Activated T-helper 2 cell treated with anti-CD3 and anti-CD28 coated beads, Interferon-gamma antibody, Interleukin-2, Interleukin-4, amounts not matched to agents 10 μg/mL and 5 μg/mL and 100 μg/mL, durations not matched to agents 14 hours and 24 hours and 36 hours (primary cell): Measurements from ENCODE around the gene MEMO1. TPM values are rescaled to one million over a fixed set of nuclear protein-coding genes. Genes with fewer than 3 reads are reported as not detected.
"Not testable (repeated sequence)": the region's sequence is repeated elsewhere in the genome, so short reads cannot be mapped to it uniquely, and the experiment has no call there.

ENCODE experiments used
- DNase-seq: peaks from one replicate; pipeline ENCODE4 v3.0.0; 2021; ENCODE audit warnings: low spot score
- H3K27ac Mint-ChIP-seq: one replicate; pipeline ENCODE4 v1.8.0; 2021; ENCODE audit warnings: mixed read lengths
- H3K27me3 Mint-ChIP-seq: one replicate; pipeline ENCODE4 v1.8.0; 2021; ENCODE audit warnings: low read depth, mixed read lengths
- H3K36me3 Mint-ChIP-seq: one replicate; pipeline ENCODE4 v1.8.0; 2021; ENCODE audit warnings: low read depth, mixed read lengths
- H3K4me1 Mint-ChIP-seq: one replicate; pipeline ENCODE4 v1.8.0; 2021; ENCODE audit warnings: low read depth, mixed read lengths
- H3K4me3 Mint-ChIP-seq: one replicate; pipeline ENCODE4 v1.8.0; 2021; ENCODE audit warnings: low read depth, mild to moderate bottlenecking, moderate library complexity, mixed read lengths
- H3K9me3 Mint-ChIP-seq: one replicate; pipeline ENCODE4 v1.8.0; 2021; ENCODE audit warnings: mixed read lengths
- intact Hi-C: fragments of 100-400 bp; cut with micrococcal nuclease; formaldehyde crosslinking; loops from one replicate; pipeline ENCODE4 v1.15.1; 2023
- total RNA-seq: library from RNA; stranded (reverse); gene quantifications from 2 replicates; pipeline ENCODE4 v1.2.3, GENCODE V29; 2022

Gene MEMO1
- total RNA-seq, 1 donor from 2014 or later = 63.7 TPM

DNA sequence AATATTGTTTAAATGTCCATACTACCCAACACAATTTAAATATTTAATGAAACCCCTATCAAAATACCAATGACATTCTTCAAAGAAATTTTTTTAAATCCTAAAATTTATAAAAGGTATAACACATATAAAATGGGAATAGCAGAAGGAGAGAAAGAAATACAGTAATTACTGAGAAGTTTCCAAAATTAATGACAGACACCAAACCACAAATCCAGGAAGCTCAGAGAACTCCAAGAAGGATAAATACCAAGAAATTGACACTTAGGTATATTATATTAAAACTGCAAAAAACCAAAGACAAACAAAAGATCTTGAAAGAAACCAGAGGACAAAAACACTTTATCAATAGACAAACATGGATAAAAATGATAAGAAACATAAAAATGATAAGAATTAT is 101.1 kb downstream of the MEMO1 start:
- Mint-ChIP-seq H3K4me3 (no peak overlapping the region), H3K9me3 (peaks cover 3% of the 10 kb centered on the region), H3K36me3 (peaks cover 49% of the 10 kb centered on the region), H3K27me3 (no peaks in the 10 kb centered on the region), H3K4me1 (peaks cover 14% of the 10 kb centered on the region), H3K27ac (no peak overlapping the region)
- DNase-seq = no peak
- intact Hi-C loops = no loop called here

DNA sequence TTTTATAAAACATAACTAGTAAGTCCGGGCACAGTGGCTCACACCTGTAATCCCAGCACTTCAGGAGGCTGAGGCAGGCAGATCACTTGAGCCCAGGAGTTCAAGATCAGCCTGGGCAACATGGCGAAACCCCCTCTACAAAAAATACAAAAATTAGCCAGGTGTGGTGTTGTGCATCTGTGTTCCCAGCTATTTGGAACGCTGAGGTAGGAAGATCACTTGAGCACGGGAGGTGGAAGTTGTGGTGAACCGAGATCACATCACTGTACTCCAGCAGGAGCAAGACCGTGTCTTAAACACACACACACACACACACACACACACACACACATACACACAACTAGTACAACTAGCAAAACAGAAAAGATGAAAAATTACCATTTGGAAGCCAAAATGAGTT is 103.3 kb downstream of the MEMO1 start:
- intact Hi-C loops, H3K27me3 Mint-ChIP-seq, H3K4me3 Mint-ChIP-seq, H3K9me3 Mint-ChIP-seq, DNase-seq, H3K27ac Mint-ChIP-seq: not testable (repeated sequence)
- peaks cover 20% of the 10 kb centered on the region for H3K4me1 Mint-ChIP-seq
- H3K36me3 Mint-ChIP-seq = peaks cover 52% of the 10 kb centered on the region

DNA sequence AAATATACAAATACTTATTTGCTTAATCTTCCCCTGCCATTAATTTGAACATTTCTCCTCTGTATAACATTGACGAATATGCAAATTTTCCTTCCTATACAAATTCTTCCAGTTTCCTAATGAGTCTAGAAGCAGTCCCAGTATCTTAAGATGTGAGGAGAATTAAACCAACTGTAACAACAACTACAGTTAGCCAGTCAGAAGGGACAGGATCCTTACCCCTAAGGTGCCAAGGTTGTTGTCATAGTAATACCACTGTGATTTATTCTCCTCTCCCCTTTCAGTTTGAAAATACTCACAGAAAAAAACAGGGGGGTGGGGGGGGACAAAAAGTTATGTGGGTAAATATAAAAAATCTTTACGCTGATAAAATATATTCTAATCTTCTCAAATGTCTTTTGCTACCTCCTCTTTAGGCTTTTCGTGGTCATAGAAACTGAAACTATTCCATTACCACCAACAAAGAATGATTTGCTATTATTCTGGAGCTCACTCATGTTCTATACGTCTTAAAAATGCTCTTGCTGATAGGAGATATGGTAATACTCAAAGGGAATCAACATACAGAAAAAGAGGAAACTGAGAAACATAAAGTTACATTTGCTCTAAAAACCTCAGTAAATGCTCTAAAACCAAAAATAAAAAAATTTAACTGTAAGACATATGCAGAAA is 107.6 kb downstream of the MEMO1 start:
- H3K27ac Mint-ChIP-seq = no peak overlapping the region

DNA sequence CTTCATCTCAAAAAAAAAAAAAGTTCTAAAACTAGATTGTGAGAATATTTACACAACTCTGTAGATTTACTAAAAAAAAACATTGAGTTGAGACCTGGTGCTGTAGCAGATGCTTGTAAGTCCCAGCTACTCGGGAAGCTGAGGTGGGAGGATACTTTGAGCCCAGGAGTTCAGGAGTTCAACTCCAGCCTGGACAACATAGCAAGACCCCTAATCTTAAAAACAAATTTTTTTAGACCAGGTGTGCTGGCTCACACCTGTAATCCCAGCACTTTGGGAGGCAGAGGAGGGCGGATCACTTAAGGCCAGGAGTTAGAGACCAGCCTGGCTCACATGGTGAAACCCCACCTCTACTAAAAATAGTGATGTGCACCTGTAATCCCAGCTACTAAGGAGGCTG is 108.9 kb downstream of the MEMO1 start:
- Mint-ChIP-seq H3K4me1 (peaks cover 5% of the 10 kb centered on the region), H3K36me3 (peaks cover 70% of the 10 kb centered on the region), H3K27ac (no peak overlapping the region), H3K4me3 (no peak overlapping the region), H3K9me3 (peaks cover 28% of the 10 kb centered on the region), H3K27me3 (no peaks in the 10 kb centered on the region)
- intact Hi-C loops = no loop called here
- no peak for DNase-seq

More for the DNA sequence above, 107.6 kb downstream of the MEMO1 start:
- no peak for DNase-seq
- intact Hi-C loops = no loop called here
- Mint-ChIP-seq H3K9me3 (peaks cover 19% of the 10 kb centered on the region), H3K4me3 (no peak overlapping the region), H3K27me3 (no peaks in the 10 kb centered on the region), H3K36me3 (peaks cover 66% of the 10 kb centered on the region), H3K4me1 (peaks cover 8% of the 10 kb centered on the region)

DNA sequence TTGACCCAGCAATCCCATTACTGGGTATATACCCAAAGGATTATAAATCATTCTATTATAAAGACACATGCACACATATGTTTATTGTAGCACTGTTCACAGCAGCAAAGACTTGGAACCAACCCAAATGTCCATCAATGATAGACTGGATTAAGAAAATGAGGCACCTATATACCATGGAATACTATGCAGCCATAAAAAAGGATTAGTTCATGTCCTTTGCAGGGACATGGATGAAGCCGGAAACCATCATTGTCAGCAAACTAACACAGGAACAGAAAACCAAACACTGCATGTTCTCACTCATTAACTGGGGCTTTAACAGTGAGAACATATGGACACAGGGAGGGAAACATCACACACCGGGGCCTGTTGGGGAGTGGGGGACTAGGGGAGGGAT is 110.7 kb downstream of the MEMO1 start:
- H3K4me1 Mint-ChIP-seq, DNase-seq, intact Hi-C loops, H3K4me3 Mint-ChIP-seq, H3K27ac Mint-ChIP-seq, H3K27me3 Mint-ChIP-seq: not testable (repeated sequence)
- Mint-ChIP-seq H3K36me3 (peaks cover 75% of the 10 kb centered on the region), H3K9me3 (peaks cover 28% of the 10 kb centered on the region)

DNA sequence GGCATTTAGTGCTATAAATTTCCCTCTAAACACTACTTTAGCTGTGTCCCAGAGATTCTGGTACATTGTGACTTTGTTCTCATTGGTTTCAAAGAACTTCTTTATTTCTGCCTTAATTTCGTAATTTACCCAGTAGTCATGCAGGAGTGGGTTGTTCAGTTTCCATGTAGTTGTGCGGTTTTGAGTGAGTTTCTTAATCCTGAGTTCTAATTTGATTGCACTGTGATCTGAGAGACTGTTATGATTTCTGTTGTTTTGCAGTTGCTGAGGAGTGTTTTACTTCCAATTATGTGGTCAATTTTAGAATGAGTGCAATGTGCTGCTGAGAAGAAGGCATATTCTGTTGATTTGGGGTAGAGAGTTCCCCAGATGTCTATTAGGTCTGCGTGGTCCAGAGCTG is 112.5 kb downstream of the MEMO1 start:
- H3K4me3 Mint-ChIP-seq = not testable (repeated sequence)
- peaks cover 71% of the 10 kb centered on the region for H3K36me3 Mint-ChIP-seq

DNA sequence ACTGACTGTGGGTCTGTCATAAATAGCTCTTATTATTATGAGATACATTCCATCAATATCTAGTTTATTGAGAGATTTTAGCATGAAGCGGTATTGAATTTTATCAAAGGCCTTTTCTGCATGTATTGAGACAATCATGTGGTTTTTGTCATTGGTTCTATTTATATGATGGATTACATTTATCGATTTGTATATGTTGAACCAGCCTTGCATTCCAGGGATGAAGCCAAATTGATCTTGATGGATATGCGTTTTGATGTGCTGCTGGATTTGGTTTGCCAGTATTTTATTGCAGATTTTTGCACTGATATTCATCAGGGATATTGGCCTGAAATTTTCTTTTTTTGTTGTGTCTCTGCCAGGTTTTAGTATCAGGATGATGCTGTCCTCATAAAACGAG is 113.5 kb downstream of the MEMO1 start:
- H3K4me3 Mint-ChIP-seq, DNase-seq, H3K4me1 Mint-ChIP-seq, intact Hi-C loops, H3K27ac Mint-ChIP-seq, H3K27me3 Mint-ChIP-seq: not testable (repeated sequence)
- Mint-ChIP-seq H3K9me3 (peaks cover 28% of the 10 kb centered on the region), H3K36me3 (peaks cover 62% of the 10 kb centered on the region)

More for the DNA sequence above, 112.5 kb downstream of the MEMO1 start:
- peaks cover 28% of the 10 kb centered on the region for H3K9me3 Mint-ChIP-seq
- H3K27me3 Mint-ChIP-seq, DNase-seq, H3K27ac Mint-ChIP-seq, intact Hi-C loops, H3K4me1 Mint-ChIP-seq: not testable (repeated sequence)

DNA sequence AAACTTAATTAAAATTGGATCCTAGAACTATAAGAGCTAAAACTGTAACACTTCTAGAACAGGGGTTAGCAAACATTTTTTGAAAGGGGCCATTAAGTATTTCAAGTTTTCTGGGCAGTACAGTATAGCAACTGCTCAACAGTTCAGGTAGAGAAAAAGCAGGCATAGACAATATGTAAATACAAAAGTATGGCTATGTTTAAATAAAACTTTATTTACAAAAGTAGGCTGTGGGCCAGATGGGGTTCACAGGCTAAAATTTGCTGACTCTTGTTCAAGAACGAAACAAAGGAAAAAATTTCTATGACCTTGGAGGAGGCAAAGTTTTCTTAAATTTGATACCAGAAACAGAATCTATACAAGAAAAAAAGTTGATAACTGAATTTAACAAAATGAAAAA is 114.5 kb downstream of the MEMO1 start:
- no peaks in the 10 kb centered on the region for H3K27me3 Mint-ChIP-seq
- intact Hi-C loops = no loop called here

DNA sequence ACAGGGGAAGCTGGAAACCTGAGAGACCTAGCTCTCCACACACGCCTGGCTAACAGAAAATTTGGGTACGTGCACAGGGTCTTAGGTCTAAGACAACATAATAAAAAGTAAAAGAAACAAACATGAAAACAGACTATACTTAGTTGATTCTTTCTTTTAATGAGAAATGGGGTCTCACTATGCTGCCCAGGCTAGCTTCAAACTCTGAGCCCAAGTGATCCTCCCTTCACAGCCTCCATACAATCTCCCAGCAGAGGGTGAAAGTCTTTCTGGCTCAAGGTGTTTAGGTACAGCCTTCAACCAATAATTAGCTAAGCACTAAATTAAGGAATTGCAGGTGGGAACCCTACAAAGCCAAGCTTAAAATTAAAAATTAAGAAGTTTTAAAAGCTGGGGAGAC is 116.2 kb downstream of the MEMO1 start:
- Mint-ChIP-seq H3K36me3 (peaks cover 45% of the 10 kb centered on the region), H3K9me3 (peaks cover 21% of the 10 kb centered on the region), H3K27me3 (no peaks in the 10 kb centered on the region), H3K4me3 (no peak overlapping the region), H3K27ac (no peak overlapping the region), H3K4me1 (no peaks in the 10 kb centered on the region)
- DNase-seq = no peak
- intact Hi-C loops = no loop called here

More for the DNA sequence above, 114.5 kb downstream of the MEMO1 start:
- Mint-ChIP-seq H3K36me3 (peaks cover 58% of the 10 kb centered on the region), H3K4me3 (no peak overlapping the region), H3K9me3 (peaks cover 28% of the 10 kb centered on the region), H3K27ac (no peak overlapping the region), H3K4me1 (no peaks in the 10 kb centered on the region)
- no peak for DNase-seq

DNA sequence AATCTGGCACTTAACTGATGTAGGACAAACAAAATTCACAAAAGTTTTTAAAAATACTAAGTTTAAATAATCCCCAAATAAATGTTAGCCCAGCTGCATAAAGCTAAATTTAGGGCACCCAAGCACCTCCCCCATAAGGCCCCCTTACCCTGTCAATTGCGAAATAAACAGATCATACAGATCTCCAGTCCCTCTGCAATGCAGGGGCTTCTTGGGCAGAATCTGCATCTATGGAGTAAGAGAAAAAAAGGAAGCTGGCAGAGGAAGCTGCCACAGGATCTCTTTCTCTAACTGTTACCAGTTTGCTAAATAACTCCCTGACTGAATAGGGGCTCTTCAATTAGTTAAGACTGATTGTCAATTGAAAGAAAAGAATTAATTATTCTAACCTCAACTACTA is 117.7 kb downstream of the MEMO1 start:
- Mint-ChIP-seq H3K27me3 (no peaks in the 10 kb centered on the region), H3K4me1 (peaks cover 6% of the 10 kb centered on the region), H3K4me3 (no peak overlapping the region), H3K36me3 (peaks cover 29% of the 10 kb centered on the region), H3K9me3 (peaks cover 7% of the 10 kb centered on the region), H3K27ac (no peak overlapping the region)
- intact Hi-C loops = no loop called here
- DNase-seq = no peak

DNA sequence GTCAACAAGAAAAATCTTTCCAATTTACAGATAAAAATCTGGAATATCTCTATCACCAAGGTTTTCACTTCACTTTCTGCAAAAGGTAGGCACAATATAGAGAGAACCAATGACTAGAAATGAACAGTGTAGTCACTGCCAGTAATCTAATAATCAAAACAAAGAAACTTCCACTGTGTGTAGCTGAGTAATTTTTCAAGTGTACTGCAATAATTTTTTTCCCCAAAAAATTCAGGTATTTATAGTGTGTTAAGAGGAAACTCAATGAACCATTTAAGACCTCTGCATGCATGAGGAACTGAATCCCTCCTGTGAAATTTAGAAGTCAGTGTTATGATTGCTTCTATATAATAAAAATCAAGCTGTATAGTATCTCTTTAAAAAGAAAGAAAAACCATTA is 121.8 kb downstream of the MEMO1 start:
- Mint-ChIP-seq H3K4me1 (peaks cover 6% of the 10 kb centered on the region), H3K9me3 (no peaks in the 10 kb centered on the region), H3K4me3 (no peak overlapping the region), H3K27me3 (no peaks in the 10 kb centered on the region), H3K27ac (no peak overlapping the region), H3K36me3 (peaks cover 6% of the 10 kb centered on the region)
- intact Hi-C loops = no loop called here
- DNase-seq = no peak

DNA sequence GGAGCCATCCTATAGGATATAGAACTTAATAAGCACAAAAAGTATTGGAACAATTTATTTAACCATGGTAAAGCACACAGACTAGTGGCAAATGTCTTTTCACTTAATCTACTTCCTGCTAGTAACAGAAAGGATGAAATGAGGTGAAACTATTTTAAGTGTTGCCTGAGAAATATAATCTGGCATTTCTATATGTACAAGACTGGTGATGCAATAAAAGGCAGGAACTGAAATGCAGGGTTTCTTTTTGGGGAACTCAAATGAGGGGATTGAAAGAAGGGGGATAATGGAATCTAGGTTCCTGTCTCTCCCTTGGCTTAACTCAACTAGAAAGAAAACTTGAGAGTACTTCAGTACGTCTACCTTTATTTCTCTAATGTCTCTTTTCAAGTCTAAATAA is 122.3 kb downstream of the MEMO1 start:
- Mint-ChIP-seq H3K27ac (no peak overlapping the region), H3K27me3 (no peaks in the 10 kb centered on the region), H3K36me3 (peaks cover 6% of the 10 kb centered on the region), H3K4me3 (no peak overlapping the region), H3K4me1 (peaks cover 6% of the 10 kb centered on the region), H3K9me3 (no peaks in the 10 kb centered on the region)
- DNase-seq = no peak
- intact Hi-C loops = no loop called here

DNA sequence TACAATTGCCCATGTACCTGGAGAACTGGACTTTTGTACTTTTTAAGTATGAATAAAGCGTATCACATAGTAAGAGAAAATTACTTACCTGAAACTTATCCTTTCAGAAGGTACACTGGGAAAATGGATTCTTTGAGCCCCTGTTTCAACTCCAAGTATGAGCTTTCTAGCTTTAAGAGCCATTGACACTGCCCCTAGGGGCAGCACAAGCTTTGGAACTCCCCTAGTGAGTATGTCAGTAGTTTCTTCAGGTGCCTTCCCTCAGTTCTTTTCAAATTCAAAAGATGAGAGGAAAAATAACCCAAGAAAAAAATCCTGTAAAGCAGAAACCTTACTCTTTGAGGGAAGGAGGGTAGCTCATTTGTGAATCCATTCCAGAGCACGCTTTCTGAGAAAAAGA is 124.1 kb downstream of the MEMO1 start:
- Mint-ChIP-seq H3K4me3 (no peak overlapping the region), H3K36me3 (peaks cover 8% of the 10 kb centered on the region), H3K27me3 (no peaks in the 10 kb centered on the region), H3K4me1 (peaks cover 6% of the 10 kb centered on the region), H3K9me3 (no peaks in the 10 kb centered on the region), H3K27ac (no peak overlapping the region)
- intact Hi-C loops = no loop called here
- DNase-seq = no peak

DNA sequence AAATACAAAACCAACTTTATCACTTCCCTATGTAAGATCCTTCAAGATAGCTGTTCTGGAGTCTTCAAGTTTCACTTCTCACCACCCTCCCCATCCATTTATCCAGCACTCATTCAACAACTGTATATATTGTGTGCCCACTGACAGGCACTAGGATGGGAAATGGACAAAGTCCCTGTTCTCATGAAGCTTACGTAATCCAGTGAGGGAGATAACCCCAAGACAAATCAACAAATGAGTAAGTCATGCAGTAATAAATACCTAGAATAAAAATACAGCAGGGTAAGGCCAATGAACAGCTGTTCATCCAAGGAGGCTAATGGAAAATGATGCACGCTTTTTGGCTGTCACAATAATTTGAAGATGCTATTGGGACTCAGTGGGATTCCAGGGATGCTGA is 133.8 kb downstream of the MEMO1 start:
- peaks cover 26% of the 10 kb centered on the region for H3K36me3 Mint-ChIP-seq
- H3K9me3 Mint-ChIP-seq = no peaks in the 10 kb centered on the region
- H3K4me1 Mint-ChIP-seq = peaks cover 2% of the 10 kb centered on the region
- no peak overlapping the region for H3K4me3 Mint-ChIP-seq
- intact Hi-C loops = no loop called here
- DNase-seq = no peak
- no peaks in the 10 kb centered on the region for H3K27me3 Mint-ChIP-seq
- H3K27ac Mint-ChIP-seq = no peak overlapping the region
